ENCODE measurements around the gene RBKS.
"Not testable (repeated sequence)": the region's sequence is repeated elsewhere in the genome, so short reads cannot be mapped to it uniquely, and the experiment has no call there.

RBKS gene

GRCh38 chr2:27756091-27756490 lies 134.1 kb downstream of the RBKS start:
- no peak for DNase-seq

GRCh38 chr2:27754831-27755230 lies 135.4 kb downstream of the RBKS start:
- no peak for DNase-seq

DNA sequence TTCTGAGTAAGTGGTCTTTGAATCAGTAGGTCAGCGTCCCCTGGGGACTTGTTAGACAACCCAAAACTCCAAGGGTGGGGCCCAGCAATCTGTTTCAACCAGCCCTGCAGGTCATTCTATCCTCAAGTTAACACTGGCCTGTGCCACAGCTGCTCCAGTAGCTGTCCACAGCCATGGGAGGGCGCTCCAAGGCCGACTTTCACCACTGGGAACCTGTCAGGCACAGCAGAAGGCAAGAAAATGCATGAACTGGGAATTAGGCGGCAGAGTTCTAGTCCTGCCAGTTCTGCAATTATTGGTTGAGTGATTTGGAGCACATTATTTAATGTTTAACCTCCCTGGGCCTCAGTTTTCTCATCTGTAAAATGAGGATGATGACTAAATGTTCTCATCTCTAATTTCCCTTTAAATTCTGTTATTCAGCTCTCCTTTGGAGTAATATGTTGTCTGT lies 136.0 kb downstream of the RBKS start:
- DNase-seq: peak; percentile 81 to 87

- DNase-seq: no peak
These were observed 137.5 kb downstream of the RBKS start for GRCh38 chr2:27752551-27753237.

GRCh38 chr2:27751377-27751776 lies 138.8 kb downstream of the RBKS start:
- no peak for DNase-seq

- not testable (repeated sequence) for DNase-seq
These were observed 141.2 kb downstream of the RBKS start for GRCh38 chr2:27748803-27749554.

- DNase-seq: no peak
These were observed 142.3 kb downstream of the RBKS start for GRCh38 chr2:27747827-27748352.

GRCh38 chr2:27746325-27746724 lies 143.9 kb downstream of the RBKS start:
- no peak for DNase-seq

- DNase-seq: not testable (repeated sequence)
These were observed 144.7 kb downstream of the RBKS start for GRCh38 chr2:27745494-27745893.

DNA sequence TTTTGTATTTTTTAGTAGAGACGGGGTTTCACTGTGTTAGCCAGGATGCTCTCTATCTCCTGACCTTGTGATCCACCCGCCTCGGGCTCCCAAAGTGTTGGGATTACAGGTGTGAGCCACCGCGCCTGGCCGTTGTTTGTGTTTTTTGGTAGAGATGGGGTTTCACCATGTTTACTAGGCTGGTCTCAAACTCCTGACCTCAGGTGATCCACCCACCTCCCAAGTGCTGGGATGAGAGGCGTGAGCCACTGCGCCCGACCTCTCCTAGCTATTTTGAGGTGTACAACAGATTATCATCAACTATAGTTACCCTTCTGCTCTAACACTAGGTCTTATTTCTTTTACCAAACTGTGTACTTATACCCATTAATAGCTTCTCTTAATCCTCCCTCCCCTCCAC lies 147.6 kb downstream of the RBKS start:
- DNase-seq: no peak

DNA sequence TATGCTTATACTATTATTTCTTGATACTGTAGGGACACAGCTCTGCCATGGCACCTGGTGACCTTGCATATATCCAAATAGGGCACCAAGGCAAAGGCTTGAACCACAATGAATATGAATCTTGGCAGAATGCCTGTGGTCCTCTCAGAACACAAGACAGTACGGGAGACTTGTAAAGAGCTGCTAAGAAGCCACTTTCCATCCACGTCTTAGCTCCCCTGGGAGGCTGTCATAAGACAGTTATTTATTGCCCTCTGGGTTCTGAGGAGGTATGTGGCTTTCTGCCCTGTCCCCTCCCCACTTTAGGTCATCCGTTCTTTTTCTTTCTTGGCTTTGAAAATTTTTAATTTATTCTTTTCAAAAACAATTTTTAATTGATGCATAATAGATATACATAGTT lies 148.5 kb downstream of the RBKS start:
- DNase-seq: no peak

- no peak for DNase-seq
These were observed 151.2 kb downstream of the RBKS start for GRCh38 chr2:27739058-27739373.

DNA sequence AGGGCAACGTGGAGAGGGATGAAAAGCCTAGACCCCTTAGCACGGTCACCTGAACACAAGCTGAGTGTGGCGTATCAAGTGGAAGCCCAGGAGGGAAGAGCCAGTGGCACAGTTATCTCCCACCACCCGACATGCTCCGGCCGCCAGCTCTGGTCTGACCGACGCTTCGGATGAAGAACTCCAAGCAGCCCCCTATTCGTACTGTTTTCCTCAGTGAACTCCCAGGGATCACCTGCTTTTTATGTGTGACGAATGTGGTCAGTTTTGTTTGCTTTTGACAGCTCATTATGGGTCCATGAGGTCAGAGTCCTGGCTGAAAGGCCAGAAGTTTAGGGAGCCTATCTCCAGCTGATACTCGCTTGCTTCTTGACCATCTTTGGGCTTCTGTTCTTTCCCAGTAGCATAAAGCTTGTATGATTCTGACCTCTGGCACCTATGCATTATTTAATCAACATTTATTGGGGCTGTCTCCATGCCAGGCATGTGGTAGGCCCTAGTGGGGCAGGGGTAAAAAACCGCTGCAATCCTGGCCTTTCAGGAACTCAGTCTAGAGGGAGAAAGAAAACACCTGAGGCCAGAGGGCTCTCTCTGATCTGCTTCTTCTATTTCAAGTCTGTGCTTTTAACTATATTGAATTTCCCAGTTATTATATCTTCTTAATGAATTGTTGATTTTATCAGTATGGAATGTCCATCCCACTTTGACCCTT lies 151.7 kb downstream of the RBKS start:
- no peak for DNase-seq

DNA sequence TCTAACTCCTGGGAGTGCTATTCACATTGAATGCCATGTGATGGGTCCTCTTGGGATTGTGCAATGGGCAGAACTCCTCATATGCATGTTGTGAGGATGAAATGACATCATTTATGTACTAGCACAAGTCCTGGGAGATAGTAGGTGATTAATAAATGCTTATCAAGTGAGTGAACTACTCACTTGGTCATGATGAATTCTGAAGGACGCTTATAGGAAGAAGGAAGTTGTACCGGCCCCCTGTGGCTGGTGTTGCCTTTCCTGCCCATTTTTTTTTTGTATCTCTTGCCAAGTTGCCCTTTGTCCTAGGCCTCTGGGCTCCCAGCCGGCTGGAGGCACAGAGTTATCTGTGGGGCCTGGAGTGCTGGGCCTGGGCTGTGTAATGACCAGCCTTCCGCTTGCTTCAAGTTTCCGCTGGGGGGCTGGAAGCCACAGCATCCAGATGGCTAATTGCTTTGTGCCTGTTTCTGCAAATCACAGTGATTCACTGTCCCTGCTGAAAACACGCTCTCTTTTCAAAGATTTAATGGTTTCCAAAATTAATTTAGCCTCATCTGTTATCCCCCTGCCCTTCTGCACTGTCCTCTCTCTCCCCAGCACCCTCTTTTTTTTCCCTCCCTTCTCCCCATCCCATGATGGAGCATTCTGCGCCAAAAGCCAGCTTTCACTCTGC lies 152.4 kb downstream of the RBKS start:
- DNase-seq: no peak

GRCh38 chr2:27736890-27737204 lies 153.3 kb downstream of the RBKS start:
- no peak for DNase-seq

GRCh38 chr2:27736031-27736889 lies 153.9 kb downstream of the RBKS start:
- no peak for DNase-seq

DNA sequence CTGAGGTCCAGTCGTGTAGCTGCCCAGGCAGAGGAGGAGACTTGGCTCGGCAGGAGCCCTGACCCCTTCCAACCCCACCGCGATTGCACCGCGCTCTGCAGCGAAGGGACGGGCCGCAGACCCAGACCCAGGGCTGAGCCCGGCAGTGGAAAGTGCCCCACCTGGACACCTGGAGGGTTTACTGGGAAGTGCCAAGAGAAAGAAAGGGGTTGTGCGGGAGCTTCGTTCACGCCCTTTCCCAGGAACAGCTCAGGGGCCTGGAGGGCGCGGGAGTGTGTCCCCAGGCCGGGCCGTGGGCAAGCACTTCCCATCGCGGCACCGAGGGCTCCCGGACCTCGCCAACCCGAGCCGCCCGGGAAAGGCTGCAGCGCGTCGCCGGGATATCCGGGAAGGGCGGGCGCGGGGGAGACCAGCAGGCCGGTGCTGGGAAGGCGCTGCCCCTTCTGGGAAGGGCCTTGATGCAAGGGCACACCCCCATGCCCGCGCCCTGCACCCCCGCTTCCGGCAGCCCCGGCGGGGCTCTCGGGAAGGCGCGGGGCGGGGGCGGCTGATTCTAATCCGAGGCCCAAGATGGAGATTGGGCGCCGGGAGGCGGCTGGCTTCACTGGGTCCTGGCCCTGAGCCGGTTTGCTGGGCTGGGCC lies 154.8 kb downstream of the RBKS start:
- peak; percentile 65 to 79 for DNase-seq

DNA sequence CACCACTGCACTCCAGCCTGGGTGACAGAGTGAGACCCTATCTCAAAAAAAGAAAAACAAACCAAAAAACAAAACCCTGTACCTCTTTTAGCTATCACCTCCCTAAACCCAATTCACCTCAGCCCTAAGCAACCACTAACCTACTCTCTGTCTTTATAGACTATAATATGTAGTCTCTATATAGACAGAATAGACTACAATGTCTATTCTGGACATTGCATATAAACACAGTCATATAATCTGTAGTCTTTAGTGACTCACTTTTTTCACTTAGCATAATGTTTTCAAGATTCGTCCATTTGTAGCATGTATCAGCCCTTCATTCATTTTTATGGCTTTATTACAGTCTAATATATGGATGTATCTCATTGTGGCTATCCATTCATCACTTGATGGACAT lies 155.9 kb downstream of the RBKS start:
- no peak for DNase-seq
